HG02884 (cell line): ENCODE data around the gene RNF114.

Source experiments
- ATAC-seq: cut with Tn5 transposase; IDR thresholded peaks from one replicate; pipeline ENCODE4 v1.9.1; 2021; ENCODE audit warnings: mild to moderate bottlenecking, moderate library complexity; ENCODE audit not compliant: unreplicated experiment

The RNF114 gene

DNA sequence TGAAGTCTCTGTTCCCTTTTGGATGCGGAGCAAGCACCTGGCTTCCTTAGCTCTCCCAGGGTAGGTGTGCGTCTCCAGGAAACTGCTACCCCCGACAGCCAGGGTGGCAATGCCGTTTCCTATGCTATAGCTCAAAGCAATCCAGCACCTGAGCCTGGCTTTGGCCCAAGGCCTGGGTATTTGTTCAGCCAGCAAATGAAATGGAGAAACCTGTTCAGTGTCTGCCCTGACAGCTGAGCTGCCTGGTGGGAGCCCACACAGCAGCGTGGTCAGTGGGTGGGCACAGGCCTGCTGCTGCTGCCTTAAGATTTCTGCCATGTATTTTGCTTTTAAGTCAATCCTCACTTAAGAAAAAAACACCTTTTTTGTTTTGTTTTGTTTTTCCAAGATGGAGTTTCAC lies 34.6 kb upstream of the RNF114 start:
- ATAC-seq: no peak

DNA sequence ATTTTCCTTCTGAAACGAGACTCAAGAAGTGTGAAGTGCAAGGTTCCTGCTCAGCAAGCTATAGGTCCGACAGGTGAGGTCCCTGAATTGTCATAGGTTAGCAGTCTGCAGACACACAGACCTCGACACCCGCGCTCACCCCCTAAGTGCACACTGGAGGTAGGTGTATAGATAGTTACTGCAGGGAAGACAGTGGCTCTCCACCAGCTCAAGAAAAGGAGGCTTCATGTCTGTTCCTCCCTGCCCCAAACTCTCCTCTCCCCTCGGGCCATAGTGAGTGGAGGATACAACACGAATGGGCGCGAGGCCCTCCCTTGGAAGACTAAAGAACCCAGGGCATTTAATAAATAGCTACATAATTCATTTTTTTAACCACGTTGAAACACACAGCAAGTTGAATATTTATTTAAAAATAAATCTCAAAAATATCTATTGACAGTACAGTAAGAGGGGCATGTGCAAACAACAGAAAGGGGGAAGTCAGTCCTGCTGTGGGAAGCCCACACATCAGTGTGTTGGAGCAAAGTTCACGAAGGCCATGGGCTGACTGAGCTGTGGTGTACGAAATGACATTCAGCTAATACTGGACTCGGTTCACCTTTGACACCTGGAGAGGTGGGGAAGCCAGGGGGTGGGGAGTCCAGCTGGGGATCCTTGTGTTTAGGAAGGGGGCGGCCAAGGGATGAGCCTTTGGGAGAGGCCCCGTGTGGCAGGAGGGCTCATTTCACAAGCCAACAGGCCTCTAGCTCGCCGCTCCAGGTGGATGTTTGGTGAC lies 31.6 kb upstream of the RNF114 start:
- no peak for ATAC-seq

DNA sequence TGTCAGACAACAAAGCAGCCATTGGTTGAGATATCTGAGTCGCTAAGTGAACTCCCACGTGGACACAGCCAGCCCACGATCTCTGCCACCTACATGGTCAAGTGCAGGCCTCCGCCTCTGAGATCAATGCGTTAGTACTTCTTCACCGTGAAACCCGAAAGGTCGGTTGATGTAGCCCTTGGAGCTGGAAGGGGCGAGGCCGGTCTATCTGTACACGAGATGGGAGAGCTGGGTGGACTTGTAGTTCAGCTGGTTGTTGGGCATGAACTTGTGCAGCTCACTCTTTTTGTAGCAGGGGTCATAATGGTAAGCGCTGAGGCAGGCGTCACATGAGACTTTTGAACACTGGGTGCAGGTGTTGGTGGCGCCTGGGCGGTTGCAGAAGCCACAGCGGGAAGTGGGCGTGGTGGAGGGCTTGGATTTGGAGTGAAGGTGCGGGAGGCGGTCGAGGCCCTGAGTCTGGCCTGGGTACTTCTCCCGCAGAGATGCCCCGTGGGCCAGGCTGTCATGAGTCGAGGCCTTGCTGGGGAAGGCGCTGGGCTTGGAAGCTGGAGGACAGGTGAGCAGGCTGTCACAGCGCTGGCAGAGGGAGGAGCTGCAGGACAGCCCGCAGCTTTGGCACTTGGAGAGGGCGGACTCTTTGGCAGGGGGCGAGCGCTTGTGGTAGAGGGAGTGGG lies 30.6 kb upstream of the RNF114 start:
- ATAC-seq: no peak

DNA sequence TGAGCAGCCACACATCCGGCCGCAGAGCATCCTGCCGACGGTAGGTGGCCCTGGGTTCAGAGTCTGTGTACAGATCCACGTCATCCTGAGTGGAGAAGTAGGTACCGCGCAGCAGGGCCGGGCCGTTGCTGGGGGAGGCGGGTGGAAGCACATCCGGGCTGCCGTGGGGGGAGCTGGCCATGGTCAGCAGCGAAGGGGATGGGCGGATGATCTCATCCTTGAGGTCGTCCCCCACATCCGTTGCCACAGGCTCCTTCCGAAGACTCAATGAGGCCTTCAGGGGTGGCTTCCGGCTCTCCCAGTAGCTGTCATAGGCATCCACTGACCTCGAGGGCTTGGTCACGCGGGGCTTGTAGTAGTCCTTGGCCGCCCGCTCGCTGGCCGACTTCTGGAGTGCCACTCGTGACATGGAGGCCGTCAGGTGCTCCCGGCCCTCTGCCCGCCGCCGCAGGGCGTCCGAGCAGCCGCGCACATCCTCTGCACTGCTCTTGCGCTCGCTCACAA lies 30.0 kb upstream of the RNF114 start:
- ATAC-seq: no peak

DNA sequence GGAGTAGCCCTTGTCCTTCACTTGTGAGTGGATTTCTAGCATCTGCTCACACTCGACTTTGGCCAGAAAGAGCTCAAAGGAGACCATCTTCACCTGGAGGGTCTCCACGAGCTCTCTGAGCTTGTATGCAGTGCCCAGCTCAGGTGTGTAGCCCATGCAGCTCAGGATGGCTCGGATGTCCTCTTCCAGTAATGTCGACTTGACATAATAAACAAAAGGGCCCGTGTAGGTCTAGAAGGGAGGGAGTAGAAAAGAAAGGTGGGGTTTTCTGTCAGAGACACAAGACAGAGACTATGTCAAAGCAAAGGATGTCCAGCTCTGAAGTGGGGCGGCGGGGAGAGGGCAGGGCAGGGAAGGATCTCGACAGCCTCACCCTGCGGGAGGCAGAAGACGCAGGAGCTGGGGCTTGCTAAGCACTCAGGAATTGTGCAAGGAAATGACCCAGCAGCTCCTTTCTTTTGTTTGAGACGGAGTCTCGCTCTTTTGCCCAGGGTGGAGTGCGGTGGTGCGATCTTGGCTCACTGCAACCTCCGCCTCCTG lies 29.5 kb upstream of the RNF114 start:
- no peak for ATAC-seq

DNA sequence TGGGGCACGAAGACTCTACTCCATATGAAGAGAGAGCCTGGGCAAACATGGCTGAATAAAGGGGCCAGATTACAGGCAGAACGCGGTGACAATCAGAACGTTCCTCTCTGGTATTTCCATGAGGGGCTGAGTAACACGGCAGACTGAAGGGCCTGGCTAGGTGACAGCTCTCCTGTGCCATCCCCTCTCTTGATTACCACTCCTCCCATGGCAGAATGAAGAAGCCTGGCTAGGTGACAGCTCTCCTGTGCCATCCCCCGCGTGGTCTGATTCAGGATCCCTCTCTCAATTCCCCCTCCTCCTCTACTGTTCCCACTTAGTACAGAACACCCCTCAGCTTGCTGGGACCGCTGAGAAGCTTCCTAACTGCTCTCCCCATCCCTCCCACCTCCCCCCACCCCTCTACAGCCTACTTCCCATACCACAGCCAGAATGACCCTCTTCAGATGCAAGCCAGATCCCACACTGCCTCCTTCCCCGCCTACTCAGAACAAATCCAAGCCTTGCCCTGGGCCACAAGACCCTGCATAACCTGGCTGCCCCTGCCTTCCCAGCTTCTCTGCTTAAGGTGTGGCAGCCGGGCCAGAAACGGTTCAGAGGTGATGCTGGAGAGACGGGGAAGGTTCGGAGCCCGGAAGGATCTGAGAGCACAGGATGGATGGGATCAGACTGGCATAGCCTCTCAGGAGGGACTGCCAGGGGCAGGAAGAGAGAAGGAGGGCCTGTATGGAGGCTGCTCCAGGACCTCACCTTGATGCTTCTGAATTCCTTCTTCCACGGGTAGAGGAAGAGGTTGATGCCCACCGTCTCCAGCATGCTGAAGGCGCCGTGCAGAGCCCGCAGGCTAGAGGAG lies 28.6 kb upstream of the RNF114 start:
- ATAC-seq: no peak

DNA sequence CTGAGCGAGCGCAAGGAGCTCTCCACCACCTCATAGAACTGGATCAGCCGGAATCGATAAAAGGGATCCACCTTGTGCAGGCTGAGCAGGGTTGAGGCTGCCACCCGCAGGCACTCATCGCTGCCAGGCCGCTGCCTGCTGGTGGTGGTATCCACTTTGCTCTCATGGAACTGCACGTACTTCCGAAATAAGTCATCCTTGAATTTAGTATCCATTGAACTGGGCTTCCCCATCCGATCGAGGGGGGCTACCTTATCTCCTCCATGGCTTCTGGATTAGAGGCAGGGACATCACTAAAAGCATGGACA lies 28.0 kb upstream of the RNF114 start:
- ATAC-seq: no peak

DNA sequence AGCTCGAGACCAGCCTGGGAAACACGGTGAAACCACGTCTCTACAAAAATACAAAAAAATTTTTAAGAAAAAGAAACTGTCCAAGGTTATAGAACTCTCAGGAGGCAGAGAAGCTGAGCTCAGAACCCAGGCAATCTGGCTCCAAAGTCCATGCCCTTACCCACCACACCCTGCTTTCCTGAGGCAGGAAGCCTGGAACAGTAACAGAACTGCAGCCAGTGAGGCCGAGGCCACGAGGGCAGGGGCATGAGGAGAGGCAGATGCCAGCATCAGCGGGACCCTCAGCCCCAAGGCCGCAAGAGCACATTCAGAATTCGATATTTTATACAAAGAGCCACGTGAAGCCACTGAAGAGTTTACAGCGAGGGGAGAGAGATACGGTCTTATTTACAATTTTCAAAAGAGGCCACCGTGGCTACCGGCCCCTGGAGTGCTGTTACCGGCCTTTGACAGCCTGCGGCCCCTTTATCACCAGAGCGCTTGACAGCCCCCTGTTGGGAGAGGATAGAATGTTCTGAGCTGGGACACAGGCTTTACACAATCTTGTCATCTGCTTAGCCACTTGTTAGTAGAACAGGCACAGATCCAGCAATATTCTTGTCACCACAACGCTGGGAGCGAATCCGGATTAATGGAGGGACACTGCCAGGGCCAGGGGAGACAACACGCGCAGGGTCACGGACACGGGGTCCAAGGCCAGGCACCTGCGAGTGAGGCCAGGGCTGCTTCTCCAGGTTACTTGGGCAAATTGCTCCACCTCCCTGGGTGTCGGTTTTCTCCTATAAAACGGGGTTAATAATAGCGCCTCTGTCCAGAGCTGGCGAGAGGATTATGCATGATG lies 26.5 kb upstream of the RNF114 start:
- no peak for ATAC-seq

DNA sequence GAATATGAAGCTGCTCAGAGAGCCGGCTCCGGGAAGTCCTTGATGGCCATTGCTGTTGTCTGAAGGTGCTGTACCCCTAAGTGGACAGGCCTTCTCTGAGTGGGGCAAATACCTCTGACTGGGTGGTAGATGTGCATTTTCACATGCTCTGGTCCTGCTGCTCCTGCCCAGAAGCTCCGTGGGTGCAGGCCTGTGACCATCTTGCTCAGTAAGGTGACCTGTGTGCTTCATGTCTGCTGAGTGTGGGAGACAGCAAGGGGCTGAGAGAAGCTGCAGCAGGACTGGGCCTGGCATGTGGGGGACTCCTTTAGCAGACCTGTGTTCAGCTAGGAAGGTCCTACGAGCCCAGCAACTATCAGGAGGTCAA lies 25.9 kb upstream of the RNF114 start:
- ATAC-seq: no peak

DNA sequence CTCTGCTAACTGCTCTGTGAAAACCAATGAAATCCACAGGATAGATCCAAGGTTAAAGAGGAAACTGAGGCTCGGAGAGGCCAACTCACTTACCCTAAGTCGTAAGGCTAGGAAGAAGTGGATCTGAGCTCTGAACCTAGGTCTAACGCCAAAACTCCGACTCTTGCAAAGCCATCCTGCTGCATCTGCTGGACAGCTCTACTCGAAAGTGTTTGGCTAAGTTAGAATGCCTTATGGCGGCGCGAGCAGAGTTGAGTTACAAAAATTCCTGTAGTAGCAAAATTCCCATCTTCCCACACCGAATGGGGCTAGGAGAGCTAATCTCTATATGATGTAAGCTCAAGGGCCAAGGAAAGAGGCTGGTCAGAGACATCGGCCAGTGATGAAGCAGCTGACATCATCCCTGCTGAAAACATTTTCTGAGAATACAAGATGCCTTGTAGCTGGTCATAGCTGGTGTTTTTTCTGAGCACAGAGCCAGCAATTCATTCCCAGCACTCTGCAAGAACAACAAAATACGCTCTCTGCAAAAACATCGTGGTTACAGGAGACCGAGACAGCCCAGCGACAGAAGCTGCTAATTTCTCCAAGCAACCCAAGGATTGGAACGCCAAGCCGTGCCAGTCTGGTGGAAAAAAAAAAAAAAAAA lies 22.7 kb upstream of the RNF114 start:
- no peak for ATAC-seq

DNA sequence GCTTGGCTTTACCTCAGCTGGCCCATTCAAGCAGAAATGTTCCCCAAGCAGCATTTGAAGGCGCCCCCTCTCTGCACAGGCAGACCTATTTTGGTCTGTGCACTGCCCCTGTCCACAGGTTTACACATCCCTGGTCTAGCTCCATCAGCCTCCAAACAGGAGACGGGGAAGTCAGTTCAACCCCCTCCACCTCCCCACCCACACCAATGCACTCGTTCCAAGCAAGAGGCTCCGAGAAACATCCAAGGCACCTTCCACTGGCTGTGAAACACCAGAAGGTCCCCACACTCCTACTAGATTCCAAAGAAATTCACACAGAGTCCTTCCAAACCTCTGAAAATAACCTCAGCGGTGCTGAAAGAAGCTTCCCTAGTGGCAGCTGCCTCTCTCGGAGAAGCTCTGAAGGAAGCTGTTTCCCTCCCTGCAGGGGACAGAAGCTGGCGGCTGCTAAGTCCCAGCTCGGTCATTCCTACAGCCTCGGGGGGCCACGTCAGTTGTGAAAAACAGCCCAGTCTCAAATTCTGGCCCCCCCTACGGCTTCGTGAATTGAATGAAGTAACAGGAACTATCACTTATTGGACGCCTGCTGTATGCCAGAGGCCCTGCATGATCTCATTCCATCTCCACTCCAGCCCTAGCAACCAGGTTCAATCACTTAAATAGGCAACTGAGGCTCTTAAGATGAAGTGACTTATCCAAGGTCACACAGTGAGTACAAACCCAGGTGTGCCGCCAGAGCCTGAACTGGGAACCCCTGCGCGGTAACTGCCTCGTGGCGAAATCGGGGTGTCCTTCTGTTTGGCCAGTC lies 21.7 kb upstream of the RNF114 start:
- ATAC-seq: no peak

DNA sequence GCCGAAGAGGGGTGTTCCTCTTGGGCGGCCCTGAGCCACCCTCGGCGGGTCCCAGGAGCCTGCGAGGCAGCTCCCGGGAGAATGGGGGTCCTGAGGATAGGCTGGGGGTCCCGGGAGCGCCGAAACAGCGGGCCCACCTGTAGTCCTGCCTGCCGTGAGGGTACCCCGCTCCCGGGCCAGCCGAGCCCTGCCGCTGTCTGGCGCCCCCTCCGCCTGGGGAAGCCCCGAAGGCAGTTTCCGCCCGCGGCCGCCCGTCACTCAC lies 21.1 kb upstream of the RNF114 start:
- peak; percentile 20 for ATAC-seq

DNA sequence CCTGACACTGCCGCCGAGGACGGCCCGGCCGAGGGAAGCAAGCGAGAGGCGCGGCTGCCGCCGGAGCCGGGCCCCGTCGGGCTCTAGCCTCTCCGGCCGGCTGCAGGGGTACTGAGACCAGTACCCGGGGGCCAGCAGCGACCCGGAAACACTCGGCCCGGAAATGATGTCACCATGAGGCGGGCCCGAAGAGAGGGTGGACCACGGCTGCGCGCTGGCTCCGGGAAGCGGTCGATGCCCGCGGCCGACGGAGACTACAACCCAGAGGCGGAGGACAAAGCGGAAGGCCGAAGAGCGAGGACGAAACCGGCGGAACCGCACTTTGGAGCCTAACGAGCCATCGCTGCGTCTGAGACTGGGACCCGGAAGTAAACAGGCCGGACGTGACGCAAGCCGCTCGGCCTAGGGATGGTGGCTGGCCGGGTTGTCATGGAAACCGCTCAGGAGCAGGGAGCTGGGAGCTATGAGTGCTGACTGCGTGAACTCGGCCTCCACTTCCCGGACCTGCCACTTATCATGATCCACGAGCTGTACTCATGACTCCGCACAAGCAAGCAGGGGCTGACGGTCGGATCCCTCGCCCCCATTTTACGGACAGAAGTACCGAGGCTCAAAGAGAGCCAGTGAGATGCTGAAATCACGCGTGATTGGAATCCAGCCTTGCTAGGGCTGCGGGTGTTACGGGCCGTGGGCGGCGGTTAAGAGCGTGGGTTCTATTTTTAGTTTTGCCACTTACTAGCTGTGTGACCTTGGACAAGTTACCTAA lies 20.6 kb upstream of the RNF114 start, which contains the start of gene SPATA2:
SPATA2 (minus strand) TSS at position 150 of the 766 bp plus-strand sequence. CDS start 7,039 bp downstream, outside the sequence.
- peak; percentile 78 for ATAC-seq

DNA sequence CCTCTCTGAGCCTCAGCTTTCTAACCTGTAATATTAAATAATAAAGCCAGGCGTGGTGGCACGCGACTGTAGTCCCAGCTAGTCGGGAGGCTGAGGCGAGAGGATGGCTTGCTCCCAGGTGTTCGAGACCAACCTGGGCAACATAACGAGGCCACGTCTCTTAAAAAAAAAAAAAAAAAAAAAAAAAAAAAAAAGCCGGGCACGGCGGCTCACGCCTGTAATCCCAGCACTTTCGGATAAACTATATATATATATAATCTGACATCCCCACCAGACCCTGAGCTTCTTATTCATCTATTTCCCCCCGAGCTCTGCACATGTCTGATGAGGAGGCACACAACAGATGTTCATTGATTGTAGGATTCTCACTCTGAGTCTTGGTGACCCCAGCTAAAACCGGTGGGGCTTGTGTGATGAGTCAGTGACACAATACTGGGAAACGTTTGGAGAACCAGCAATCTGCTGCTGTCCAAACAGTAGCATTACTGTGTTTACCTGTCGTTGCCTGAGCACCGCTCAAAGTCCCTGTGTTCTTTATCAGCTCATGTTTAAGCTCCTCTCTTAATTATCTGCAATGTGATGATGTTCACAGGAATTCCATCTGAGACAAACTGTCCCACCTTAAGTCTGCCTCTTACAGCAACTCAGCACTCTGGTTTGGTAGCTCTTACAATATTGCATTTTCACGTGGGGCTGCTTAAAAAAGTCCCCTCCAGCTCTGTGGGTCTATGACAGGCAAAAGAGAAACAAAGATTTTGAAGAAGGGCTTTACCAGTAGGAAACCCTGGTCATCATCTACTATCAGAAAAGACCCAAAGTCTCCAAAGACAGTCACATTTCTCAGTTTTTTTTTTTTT lies 19.8 kb upstream of the RNF114 start:
- ATAC-seq: no peak

DNA sequence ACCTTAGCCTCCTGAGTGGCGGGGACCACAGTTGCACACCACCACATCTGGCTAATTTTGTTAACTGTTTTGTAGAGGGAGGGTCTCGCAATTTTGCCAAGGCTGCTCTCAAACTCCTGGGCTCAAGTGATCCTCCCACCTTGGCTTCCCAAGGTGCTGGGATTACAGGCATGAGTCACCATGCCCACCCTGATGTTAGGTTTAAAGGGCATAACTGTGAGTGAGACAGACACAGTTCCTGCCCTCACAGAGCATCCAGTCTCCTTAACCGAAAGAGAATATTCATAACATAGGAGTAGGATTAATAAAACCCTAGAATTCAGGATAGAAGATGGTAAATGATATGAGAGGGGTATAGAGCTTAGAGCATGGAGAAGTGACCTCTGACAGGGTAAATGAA lies 17.8 kb upstream of the RNF114 start:
- ATAC-seq: no peak

DNA sequence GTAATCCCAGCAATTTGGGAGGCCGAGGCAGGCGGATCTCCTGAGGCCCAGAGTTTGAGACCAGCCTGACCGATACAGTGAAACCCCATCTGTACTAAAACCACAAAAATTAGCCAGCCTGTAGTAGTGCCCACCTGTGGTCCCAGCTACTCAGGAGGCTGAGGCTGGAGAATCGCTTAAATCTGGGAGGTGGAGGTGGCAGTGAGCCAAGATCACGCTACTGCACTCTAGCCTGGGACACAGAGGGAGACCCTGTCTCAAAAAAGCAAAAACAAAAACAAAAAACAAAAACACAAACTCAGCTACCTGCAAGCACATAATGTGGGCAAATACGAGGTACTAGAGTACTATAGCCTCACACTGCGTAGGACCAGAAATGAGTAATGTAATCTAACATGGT lies 17.2 kb upstream of the RNF114 start:
- ATAC-seq: no peak

DNA sequence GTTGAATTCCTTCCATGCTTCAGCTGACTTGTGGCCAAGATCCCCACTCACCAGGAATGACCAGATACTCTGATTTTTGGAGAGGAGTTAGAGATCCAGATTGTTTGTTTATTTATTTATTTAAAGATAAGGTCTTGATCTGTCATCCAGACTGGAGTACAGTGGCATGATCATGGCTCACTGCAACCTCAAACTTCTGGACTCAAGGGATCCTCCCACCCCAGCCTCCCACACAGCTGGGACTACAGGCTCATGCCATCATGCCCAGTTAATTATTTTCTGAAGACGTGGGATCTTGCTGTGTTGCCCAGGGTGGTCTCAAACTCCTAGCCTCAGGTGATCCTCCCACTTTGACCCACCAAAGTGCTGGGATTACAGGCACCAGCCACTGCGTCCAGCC lies 16.7 kb upstream of the RNF114 start:
- ATAC-seq: no peak

DNA sequence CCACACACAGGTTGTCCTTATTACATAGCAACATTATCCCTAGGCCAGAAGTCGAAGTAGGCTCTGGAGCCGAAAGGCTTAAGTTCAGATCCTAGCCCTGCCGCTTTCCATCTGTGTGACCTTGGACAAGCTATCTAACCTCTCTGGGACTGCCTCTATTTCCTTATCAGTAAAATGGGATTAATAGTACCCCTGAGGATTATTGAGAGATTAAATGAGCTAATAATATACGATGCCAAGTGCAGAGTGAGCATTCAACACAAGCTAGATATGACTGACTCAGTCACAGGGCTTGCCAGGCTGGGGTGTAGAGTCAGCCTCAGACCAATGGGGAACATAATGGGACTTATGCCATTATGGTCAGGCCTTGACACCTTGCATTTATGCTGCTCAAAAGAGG lies 11.9 kb upstream of the RNF114 start:
- ATAC-seq: no peak
